ENCODE results near the gene AMH.

DNA sequence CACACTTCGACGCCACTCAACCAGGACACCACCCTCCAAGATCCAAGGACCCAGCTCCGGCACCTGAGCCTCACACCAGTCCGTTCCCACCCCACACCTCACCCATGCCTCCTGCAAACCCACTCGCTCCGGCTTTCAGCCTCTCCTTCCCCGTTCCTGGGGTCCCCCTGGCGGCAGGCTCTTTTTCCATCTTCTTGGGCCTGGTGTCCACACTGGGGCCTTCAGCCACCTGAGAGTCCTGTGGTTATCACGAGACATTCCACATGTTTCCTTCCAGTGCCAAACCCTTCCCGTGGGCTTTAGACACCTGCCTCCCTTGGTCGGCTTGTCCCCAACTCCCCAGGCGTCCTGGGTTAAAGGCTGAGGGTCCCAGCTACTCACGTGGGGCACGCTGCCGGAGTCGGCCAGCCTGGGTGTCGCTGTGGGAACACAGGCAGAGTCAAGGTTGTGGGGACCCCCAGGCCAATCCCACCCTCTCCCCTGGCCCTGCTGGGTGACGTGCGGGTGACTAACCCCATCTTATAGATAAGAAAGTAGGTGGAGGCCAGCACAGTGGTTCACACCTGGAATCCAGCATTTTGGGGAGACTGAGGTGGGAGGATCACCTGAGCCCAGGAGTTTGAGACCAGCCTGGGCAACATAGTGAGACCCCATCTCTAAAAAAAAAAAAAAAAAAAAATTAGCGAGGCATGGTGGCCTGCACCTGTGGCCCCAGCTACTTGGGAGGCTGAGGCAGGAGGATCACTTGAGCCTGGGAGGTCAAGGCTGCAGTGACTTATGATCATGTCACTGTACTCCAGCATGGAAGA, 5.1 kb downstream of the AMH start:
- TF ChIP-seq, protein P1, sequence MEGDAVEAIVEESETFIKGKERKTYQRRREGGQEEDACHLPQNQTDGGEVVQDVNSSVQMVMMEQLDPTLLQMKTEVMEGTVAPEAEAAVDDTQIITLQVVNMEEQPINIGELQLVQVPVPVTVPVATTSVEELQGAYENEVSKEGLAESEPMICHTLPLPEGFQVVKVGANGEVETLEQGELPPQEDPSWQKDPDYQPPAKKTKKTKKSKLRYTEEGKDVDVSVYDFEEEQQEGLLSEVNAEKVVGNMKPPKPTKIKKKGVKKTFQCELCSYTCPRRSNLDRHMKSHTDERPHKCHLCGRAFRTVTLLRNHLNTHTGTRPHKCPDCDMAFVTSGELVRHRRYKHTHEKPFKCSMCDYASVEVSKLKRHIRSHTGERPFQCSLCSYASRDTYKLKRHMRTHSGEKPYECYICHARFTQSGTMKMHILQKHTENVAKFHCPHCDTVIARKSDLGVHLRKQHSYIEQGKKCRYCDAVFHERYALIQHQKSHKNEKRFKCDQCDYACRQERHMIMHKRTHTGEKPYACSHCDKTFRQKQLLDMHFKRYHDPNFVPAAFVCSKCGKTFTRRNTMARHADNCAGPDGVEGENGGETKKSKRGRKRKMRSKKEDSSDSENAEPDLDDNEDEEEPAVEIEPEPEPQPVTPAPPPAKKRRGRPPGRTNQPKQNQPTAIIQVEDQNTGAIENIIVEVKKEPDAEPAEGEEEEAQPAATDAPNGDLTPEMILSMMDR (IDR thresholded peaks at IDR 0.05), result no peak
- no peak for TF ChIP-seq POLR2A (IDR thresholded peaks at IDR 0.05)
- no peak for TF ChIP-seq POLR2AphosphoS5 (IDR thresholded peaks at IDR 0.05)
